ENCODE results near the gene RPS21.

Gene RPS21

GRCh38 chr20:62392621-62393334, 5.9 kb downstream of the RPS21 start:
- H3K36me3 Mint-ChIP-seq: peaks cover 47% of the 10 kb centered on the region
- no peak for ATAC-seq

GRCh38 chr20:62393335-62393665, 6.4 kb downstream of the RPS21 start:
- peaks cover 7% of the 10 kb centered on the region for H3K9me3 Mint-ChIP-seq
- H3K27ac Mint-ChIP-seq: no peak overlapping the region
- H3K4me1 Mint-ChIP-seq: peaks cover 22% of the 10 kb centered on the region
- no peak overlapping the region for H3K4me3 Mint-ChIP-seq
- no peak for ATAC-seq
- H3K27me3 Mint-ChIP-seq: no peaks in the 10 kb centered on the region
- peaks cover 47% of the 10 kb centered on the region for H3K36me3 Mint-ChIP-seq

More at GRCh38 chr20:62392621-62393334, 5.9 kb downstream of the RPS21 start:
- H3K4me1 Mint-ChIP-seq: peaks cover 27% of the 10 kb centered on the region
- no peak overlapping the region for H3K27ac Mint-ChIP-seq
- H3K9me3 Mint-ChIP-seq: peaks cover 3% of the 10 kb centered on the region
- no peak overlapping the region for H3K4me3 Mint-ChIP-seq
- no peaks in the 10 kb centered on the region for H3K27me3 Mint-ChIP-seq

- H3K27me3 Mint-ChIP-seq: no peaks in the 10 kb centered on the region
- H3K27ac Mint-ChIP-seq: no peak overlapping the region
- peaks cover 16% of the 10 kb centered on the region for H3K4me1 Mint-ChIP-seq
- H3K36me3 Mint-ChIP-seq: peaks cover 43% of the 10 kb centered on the region
- no peak overlapping the region for H3K4me3 Mint-ChIP-seq
- peaks cover 7% of the 10 kb centered on the region for H3K9me3 Mint-ChIP-seq
- ATAC-seq: no peak
Observed at GRCh38 chr20:62393830-62394229, 6.9 kb downstream of the RPS21 start.

- Mint-ChIP-seq H3K36me3 (peaks cover 37% of the 10 kb centered on the region), H3K27ac (no peak overlapping the region), H3K4me1 (peaks cover 11% of the 10 kb centered on the region), H3K9me3 (peaks cover 7% of the 10 kb centered on the region), H3K4me3 (no peak overlapping the region), H3K27me3 (no peaks in the 10 kb centered on the region)
- no peak for ATAC-seq
Observed at GRCh38 chr20:62394248-62395245, 7.6 kb downstream of the RPS21 start.

- Mint-ChIP-seq H3K27me3 (no peaks in the 10 kb centered on the region), H3K36me3 (peaks cover 32% of the 10 kb centered on the region), H3K4me3 (no peak overlapping the region), H3K4me1 (peaks cover 9% of the 10 kb centered on the region), H3K27ac (no peak overlapping the region), H3K9me3 (peaks cover 7% of the 10 kb centered on the region)
- no peak for ATAC-seq
Observed at GRCh38 chr20:62395311-62396242, 8.7 kb downstream of the RPS21 start.

- H3K27ac Mint-ChIP-seq: no peak overlapping the region
- peaks cover 14% of the 10 kb centered on the region for H3K4me1 Mint-ChIP-seq
- H3K9me3 Mint-ChIP-seq: peaks cover 7% of the 10 kb centered on the region
- ATAC-seq: no peak
- no peak overlapping the region for H3K4me3 Mint-ChIP-seq
- H3K27me3 Mint-ChIP-seq: no peaks in the 10 kb centered on the region
- H3K36me3 Mint-ChIP-seq: peaks cover 36% of the 10 kb centered on the region
Observed at GRCh38 chr20:62396367-62397239, 9.7 kb downstream of the RPS21 start.

GRCh38 chr20:62398120-62398821, 11.4 kb downstream of the RPS21 start:
- H3K4me1 Mint-ChIP-seq: peaks cover 24% of the 10 kb centered on the region
- no peaks in the 10 kb centered on the region for H3K27me3 Mint-ChIP-seq
- H3K4me3 Mint-ChIP-seq: no peak overlapping the region
- H3K9me3 Mint-ChIP-seq: peaks cover 7% of the 10 kb centered on the region
- no peak for ATAC-seq
- peaks cover 36% of the 10 kb centered on the region for H3K36me3 Mint-ChIP-seq
- no peak overlapping the region for H3K27ac Mint-ChIP-seq

- ATAC-seq: no peak
- Mint-ChIP-seq H3K27ac (no peak overlapping the region), H3K36me3 (peaks cover 29% of the 10 kb centered on the region), H3K27me3 (no peaks in the 10 kb centered on the region), H3K9me3 (peaks cover 7% of the 10 kb centered on the region), H3K4me3 (no peak overlapping the region), H3K4me1 (peaks cover 30% of the 10 kb centered on the region)
Observed at GRCh38 chr20:62400021-62400420, 13.1 kb downstream of the RPS21 start.

- no peak for ATAC-seq
- no peak overlapping the region for H3K4me3 Mint-ChIP-seq
- H3K4me1 Mint-ChIP-seq: peaks cover 35% of the 10 kb centered on the region
- no peaks in the 10 kb centered on the region for H3K27me3 Mint-ChIP-seq
- H3K36me3 Mint-ChIP-seq: peaks cover 29% of the 10 kb centered on the region
- H3K9me3 Mint-ChIP-seq: peaks cover 7% of the 10 kb centered on the region
- no peak overlapping the region for H3K27ac Mint-ChIP-seq
Observed at GRCh38 chr20:62400541-62400940, 13.6 kb downstream of the RPS21 start.

- Mint-ChIP-seq H3K36me3 (peaks cover 29% of the 10 kb centered on the region), H3K4me1 (peaks cover 43% of the 10 kb centered on the region), H3K4me3 (no peak overlapping the region), H3K27ac (no peak overlapping the region), H3K27me3 (no peaks in the 10 kb centered on the region), H3K9me3 (peaks cover 7% of the 10 kb centered on the region)
- no peak for ATAC-seq
Observed at GRCh38 chr20:62401331-62401779, 14.5 kb downstream of the RPS21 start.

- peaks cover 46% of the 10 kb centered on the region for H3K4me1 Mint-ChIP-seq
Observed at GRCh38 chr20:62402456-62403150, 15.7 kb downstream of the RPS21 start.

GRCh38 chr20:62403331-62403730, 16.4 kb downstream of the RPS21 start:
- Mint-ChIP-seq H3K4me1 (peaks cover 52% of the 10 kb centered on the region), H3K27ac (no peak overlapping the region), H3K9me3 (no peaks in the 10 kb centered on the region), H3K27me3 (no peaks in the 10 kb centered on the region), H3K36me3 (peaks cover 13% of the 10 kb centered on the region), H3K4me3 (no peak overlapping the region)
- ATAC-seq: no peak

More at GRCh38 chr20:62402456-62403150, 15.7 kb downstream of the RPS21 start:
- H3K9me3 Mint-ChIP-seq: peaks cover 6% of the 10 kb centered on the region
- H3K36me3 Mint-ChIP-seq: peaks cover 20% of the 10 kb centered on the region
- H3K27ac Mint-ChIP-seq: no peak overlapping the region
- H3K4me3 Mint-ChIP-seq: no peak overlapping the region
- ATAC-seq: no peak
- no peaks in the 10 kb centered on the region for H3K27me3 Mint-ChIP-seq

GRCh38 chr20:62404112-62404665, 17.3 kb downstream of the RPS21 start:
- ATAC-seq: no peak
- Mint-ChIP-seq H3K27ac (no peak overlapping the region), H3K9me3 (no peaks in the 10 kb centered on the region), H3K36me3 (peaks cover 12% of the 10 kb centered on the region), H3K4me1 (peaks cover 58% of the 10 kb centered on the region), H3K27me3 (no peaks in the 10 kb centered on the region), H3K4me3 (no peak overlapping the region)
